GM12873 (cell line): Measurements from ENCODE around the gene EGLN2.

Experiments
- TF ChIP-seq, protein P1 (sequence below): IDR thresholded peaks from 2 replicates; pipeline ENCODE4 v1.5.1; 2012; ENCODE audit warnings: low read depth, mild to moderate bottlenecking, moderate library complexity, low read length, control low read depth; ENCODE audit not compliant: insufficient read depth; ENCODE audit errors: missing control alignments

Gene EGLN2

DNA sequence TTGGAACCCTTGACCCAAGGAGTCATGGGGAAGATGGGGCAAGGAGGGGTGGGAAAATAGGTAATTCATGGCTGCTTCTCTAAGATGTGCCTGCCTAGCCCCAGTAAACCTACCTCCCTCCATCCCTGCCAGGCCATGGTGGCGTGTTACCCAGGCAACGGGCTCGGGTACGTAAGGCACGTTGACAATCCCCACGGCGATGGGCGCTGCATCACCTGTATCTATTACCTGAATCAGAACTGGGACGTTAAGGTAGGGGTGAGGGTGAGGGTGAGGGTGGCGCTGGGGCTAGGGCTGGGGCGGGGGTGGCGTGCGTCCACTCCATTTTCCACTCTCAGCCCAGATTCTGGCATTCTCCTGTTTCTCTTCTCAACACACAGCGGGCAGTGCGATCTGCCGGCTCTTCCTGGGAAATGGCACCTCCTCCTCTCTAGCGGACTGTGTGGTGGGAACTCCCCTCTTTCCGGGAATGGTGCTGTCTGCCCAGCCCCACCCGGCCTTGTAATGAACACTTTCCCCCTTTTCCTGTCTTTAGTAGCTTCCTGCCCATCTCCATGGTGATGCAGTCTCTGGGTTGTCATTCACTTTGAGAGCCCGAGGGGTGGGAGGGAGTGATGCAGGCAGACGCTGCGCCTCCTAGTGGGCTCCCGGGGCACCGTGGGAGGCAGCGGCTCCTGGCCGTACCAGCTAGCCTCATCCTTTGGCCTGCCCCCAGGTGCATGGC, 7.6 kb downstream of the EGLN2 start:
- TF ChIP-seq, protein P1, sequence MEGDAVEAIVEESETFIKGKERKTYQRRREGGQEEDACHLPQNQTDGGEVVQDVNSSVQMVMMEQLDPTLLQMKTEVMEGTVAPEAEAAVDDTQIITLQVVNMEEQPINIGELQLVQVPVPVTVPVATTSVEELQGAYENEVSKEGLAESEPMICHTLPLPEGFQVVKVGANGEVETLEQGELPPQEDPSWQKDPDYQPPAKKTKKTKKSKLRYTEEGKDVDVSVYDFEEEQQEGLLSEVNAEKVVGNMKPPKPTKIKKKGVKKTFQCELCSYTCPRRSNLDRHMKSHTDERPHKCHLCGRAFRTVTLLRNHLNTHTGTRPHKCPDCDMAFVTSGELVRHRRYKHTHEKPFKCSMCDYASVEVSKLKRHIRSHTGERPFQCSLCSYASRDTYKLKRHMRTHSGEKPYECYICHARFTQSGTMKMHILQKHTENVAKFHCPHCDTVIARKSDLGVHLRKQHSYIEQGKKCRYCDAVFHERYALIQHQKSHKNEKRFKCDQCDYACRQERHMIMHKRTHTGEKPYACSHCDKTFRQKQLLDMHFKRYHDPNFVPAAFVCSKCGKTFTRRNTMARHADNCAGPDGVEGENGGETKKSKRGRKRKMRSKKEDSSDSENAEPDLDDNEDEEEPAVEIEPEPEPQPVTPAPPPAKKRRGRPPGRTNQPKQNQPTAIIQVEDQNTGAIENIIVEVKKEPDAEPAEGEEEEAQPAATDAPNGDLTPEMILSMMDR, result peak; percentile 90

DNA sequence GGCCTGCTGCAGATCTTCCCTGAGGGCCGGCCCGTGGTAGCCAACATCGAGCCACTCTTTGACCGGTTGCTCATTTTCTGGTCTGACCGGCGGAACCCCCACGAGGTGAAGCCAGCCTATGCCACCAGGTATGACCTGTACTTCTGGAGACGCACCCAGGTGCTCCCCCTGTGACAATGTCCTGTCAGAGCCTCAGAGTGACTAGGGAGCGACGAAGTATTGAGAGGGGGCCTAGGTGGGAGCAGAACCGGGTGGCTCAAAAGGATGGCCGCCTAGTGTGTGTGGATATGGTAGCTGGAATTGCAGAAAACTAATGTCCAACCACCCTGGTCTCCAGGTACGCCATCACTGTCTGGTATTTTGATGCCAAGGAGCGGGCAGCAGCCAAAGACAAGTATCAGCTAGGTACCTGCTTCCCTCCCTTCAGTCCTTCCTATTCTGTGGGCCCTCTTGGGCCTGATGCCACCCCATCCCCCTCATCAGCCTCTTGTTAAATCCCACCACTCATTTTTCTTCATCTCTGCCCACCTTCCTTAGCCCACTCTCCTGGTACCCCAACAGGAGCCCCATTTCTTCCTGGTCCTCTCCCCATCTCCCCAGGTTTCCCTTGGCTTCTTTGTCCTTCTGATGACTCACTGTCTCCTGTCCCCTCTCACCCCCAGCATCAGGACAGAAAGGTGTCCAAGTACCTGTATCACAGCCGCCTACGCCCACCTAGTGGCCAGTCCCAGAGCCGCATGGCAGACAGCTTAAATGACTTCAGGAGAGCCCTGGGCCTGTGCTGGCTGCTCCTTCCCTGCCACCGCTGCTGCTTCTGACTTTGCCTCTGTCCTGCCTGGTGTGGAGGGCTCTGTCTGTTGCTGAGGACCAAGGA, 8.4 kb downstream of the EGLN2 start:
- TF ChIP-seq, protein P1, result peak; percentile 45

DNA sequence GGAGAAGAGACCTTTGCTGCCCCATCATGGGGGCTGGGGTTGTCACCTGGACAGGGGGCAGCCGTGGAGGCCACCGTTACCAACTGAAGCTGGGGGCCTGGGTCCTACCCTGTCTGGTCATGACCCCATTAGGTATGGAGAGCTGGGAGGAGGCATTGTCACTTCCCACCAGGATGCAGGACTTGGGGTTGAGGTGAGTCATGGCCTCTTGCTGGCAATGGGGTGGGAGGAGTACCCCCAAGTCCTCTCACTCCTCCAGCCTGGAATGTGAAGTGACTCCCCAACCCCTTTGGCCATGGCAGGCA, 9.0 kb downstream of the EGLN2 start:
- TF ChIP-seq, protein P1, result no peak

DNA sequence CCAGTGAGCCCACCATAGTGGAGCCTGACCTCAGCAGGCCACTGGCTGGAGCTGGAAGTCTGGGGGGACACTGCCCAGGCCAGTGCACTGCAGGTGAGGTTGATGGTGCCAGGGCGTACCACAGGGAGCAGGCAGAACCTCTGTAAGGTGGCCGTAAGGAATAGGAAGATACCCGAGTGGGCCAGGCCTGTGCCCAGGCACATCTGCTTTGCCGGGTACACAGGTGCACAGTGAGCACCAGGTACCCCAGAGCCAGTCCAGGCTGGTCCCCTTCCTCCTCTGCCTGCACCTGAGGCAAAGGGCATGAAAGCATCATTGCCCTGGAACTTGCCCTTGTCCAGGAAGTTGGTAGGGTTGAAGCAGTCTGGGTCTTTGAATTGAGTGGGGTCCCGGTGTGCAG, 9.5 kb downstream of the EGLN2 start:
- TF ChIP-seq, protein P1, result no peak

DNA sequence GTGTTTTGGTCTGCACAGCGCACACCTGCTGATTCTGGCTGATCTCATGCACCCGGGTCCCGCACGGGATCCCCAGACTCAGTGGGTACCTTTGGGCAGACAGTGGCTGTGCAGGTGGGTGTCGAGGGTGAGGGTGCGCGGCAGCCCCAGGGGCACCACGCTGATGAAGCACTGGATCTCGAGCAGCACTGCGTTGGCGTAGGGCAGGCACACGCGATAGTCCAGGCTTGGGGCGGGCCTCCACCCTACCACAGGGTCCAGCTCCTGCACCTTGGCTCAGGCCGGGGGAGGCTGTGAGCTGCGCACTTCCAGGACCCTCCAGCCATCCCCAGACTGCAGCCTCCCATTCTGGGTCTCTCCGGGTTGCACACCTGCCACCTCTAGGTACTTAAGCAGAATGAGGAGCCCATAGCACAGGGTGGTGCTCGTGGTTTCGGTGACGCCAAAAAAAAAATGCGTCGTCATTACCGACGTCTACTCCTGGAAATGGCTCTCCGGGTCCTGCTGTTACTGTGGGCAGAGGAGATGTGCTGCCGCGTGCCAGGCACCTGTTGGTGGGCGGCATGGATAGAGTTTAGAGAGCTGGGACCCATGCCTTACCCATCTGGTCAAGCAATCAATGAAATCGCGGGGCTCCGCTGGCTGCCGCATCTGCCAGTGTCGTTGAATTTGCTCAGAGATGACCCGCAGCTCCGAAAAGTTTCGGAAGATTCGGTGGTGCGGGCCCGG, 10.5 kb downstream of the EGLN2 start:
- TF ChIP-seq, protein P1, result no peak

DNA sequence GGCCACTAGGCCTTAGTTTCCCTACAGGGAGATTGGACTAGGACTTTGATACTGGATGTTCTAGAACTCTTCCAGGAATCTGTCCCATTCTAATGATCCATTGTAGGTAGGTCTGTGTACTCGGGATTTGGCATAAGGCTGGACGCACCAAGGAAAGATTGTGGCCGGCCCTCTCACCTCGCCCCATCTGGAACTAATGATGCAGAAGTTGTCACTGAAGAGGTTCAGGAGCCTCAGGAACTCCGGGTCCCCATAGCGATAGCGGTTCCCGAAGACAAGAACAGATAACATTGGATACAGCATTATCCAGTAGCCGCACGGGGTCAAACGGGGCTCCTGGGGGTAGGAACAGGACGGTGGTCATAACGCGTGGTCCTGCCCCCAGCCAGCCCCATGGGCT, 11.2 kb downstream of the EGLN2 start:
- TF ChIP-seq, protein P1, result no peak
